ENCODE measurements around the gene PDCD1LG2.
"Not testable (repeated sequence)": the region's sequence is repeated elsewhere in the genome, so short reads cannot be mapped to it uniquely, and the experiment has no call there.

Gene PDCD1LG2

GRCh38 chr9:5510360-5510931 lies at the start of gene PDCD1LG2:
Gene PDCD1LG2 (plus strand): TSS chr9:5510531. CDS start chr9:5522547, 12,016 bp downstream.
- no peak for DNase-seq (ENCODE audit: low read depth)

DNA sequence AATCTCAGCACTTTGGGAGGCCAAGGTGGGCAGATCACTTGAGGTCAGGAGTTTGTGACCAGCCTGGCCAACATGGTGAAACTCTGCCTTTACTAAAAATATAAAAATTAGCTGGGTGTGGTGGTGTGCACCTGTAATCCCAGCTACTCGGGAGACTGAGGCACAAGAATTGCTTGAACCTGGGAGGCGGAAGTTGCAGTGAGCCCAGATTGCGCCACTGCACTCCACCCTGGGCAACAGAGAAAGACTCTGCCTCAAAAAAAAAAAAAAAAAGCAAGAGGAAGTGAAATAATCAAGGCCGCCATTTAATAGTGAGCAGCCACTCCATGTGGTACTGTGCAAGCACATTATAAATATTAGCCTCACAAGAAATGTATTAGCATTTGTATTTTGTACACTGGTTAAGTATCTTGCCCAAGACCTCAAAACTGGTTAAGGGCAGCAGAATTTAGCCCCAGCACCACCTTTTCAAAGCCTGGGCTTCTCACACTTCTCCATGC lies 45.5 kb upstream of the PDCD1LG2 start:
- not testable (repeated sequence) for DNase-seq (ENCODE audit: low read depth)

- DNase-seq (ENCODE audit: low read depth) = no peak
These were observed 44.3 kb upstream of the PDCD1LG2 start for GRCh38 chr9:5466005-5466404.

- DNase-seq (ENCODE audit: low read depth) = no peak
These were observed 43.6 kb upstream of the PDCD1LG2 start for GRCh38 chr9:5466766-5467165.

DNA sequence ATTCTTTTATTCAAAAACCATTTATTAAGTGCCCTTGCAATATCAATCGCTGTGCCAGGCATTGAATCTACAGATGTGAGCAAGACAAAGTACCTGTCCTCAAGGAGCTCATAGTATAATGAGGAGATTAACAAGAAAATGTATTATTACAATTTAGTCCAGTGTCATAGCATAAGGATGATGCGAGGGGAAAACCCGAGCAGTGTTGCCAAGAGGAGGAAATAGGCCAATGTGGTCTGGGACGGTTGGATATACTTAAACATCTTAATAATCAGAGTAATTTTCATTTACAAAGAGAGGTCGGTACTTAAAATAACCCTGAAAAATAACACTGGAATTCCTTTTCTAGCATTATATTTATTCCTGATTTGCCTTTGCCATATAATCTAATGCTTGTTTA lies 41.5 kb upstream of the PDCD1LG2 start:
- no peak for DNase-seq (ENCODE audit: low read depth)

GRCh38 chr9:5470122-5470521 lies 40.2 kb upstream of the PDCD1LG2 start:
- DNase-seq (ENCODE audit: low read depth) = no peak

- no peak for DNase-seq (ENCODE audit: low read depth)
These were observed 39.5 kb upstream of the PDCD1LG2 start for GRCh38 chr9:5470816-5471215.

- DNase-seq (ENCODE audit: low read depth) = not testable (repeated sequence)
These were observed 34.7 kb upstream of the PDCD1LG2 start for GRCh38 chr9:5475611-5476010.

GRCh38 chr9:5478206-5478605 lies 32.1 kb upstream of the PDCD1LG2 start:
- no peak for DNase-seq (ENCODE audit: low read depth)

DNA sequence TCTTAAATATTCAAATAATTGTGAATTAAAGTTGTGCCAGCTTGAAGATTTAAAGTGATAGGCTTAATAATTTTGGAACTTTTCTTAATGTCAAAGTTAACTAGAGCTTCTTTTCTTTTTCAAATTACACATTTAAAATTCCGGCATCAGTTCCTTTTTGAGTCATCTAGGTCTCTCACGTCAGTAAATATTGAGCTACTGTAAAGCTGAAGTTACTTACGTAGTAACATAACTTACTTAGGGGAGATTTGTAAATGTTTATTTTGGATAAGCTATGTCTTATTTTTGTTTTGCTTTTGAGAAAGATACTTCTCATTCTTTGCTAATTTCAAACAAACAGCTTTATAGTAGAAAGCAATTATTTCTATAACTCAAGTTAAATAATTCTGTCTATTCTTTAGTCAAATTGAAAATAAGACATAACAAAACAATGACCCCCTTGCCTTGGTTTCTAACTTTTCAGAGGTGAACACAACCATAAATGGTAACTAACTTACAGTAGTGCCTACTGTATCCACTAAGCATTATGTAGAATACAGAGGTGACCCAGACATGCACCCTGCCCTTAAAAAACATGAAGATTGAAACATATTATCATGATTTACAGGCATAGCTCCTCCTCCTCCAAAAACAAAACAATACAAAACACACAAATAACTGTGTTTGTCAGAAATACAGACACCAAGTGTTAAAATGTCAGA lies 30.2 kb upstream of the PDCD1LG2 start:
- no peak for DNase-seq (ENCODE audit: low read depth)

DNA sequence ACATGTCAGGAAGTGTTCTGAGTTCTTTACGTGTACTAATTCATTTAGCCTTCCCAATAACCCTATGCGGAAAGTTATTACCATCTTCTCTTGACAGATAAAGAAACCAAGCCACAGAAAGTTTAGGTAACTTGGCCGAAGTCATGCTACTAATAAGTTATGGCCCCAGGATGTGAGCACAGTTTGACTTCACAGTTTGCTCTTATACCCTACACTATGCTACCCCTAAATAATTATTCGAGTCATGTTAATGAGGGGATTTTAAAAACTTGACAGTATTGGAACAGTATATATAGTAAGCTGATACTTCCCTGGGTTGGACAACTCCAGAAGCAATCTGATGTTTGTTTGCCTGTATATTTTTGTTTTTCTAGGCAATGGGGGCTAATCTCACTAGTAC lies 29.4 kb upstream of the PDCD1LG2 start:
- no peak for DNase-seq (ENCODE audit: low read depth)

GRCh38 chr9:5481322-5482040 lies 28.9 kb upstream of the PDCD1LG2 start:
- no peak for DNase-seq (ENCODE audit: low read depth)

DNA sequence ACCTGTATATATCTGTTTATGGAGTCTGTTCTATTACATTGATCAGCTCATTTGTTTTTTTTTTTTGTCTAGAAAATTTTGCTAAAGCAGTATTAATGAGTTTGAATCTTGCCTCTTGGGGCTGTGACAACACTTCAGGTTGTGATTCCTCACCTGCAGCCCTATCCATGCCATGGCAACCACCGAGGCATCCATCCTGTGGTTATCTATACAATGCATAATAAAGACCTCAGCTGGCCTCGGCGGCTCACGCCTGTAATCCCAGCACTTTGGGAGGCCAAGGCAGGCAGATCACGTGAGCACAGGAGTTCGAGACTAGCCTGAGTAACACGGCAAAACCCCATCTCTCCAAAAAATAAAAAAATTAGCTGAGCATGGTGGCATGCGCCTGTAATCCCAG lies 28.1 kb upstream of the PDCD1LG2 start:
- DNase-seq (ENCODE audit: low read depth) = no peak

DNA sequence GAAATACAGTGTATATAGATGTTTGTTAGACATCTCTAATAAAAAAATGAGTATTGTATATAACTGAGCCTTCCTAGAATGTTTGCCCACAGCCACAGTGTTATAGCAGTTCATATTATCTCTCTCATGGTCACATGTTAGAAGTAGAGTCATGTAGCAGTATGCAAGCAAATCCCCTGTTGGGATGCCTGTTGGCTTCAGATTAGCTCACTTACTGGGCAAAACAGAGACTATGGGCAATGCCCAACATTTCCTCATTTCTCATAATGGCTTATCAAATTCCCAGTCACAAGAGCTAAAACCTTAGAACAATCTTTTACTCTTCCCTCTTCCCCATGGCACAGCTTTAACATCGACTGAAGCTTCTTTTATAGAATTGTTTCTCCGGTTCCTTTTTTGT lies 27.0 kb upstream of the PDCD1LG2 start:
- DNase-seq (ENCODE audit: low read depth) = no peak

DNA sequence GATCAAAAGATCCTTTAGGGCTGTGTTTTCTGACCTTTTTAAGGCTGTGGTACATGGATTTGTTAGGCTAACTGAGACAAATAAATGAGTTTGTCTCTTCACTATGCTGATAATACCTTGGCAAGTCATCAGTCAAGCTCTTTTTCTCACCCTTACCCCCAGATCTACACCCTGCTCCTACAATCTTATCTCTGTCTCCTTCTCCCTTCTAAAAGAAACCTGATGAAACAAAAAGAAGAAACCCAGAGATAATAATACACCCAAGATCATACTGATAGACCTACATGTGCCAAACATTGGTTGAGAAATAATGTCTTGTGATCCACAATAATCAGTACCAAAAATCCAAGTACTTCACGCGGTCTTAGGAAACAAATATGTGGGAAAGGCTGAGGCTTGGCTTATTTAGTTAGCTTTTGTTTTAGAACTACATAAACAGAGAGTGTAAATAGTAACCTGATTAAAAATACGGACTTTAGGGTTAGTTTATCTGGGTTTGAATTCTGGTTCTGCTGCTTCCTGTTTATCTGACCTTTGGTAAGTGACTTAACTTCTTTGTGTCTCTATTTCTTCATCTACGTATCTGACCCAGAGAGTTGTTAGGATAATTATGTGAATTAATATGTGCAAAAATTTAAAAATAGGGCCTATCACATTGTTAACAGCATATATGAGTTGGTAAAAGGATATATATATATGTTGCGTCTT lies 24.8 kb upstream of the PDCD1LG2 start:
- DNase-seq (ENCODE audit: low read depth) = no peak

- DNase-seq (ENCODE audit: low read depth) = no peak
These were observed 23.3 kb upstream of the PDCD1LG2 start for GRCh38 chr9:5486988-5487387.

- DNase-seq (ENCODE audit: low read depth) = no peak
These were observed 21.9 kb upstream of the PDCD1LG2 start for GRCh38 chr9:5488221-5489008.

- no peak for DNase-seq (ENCODE audit: low read depth)
These were observed 20.5 kb upstream of the PDCD1LG2 start for GRCh38 chr9:5489630-5490490.

DNA sequence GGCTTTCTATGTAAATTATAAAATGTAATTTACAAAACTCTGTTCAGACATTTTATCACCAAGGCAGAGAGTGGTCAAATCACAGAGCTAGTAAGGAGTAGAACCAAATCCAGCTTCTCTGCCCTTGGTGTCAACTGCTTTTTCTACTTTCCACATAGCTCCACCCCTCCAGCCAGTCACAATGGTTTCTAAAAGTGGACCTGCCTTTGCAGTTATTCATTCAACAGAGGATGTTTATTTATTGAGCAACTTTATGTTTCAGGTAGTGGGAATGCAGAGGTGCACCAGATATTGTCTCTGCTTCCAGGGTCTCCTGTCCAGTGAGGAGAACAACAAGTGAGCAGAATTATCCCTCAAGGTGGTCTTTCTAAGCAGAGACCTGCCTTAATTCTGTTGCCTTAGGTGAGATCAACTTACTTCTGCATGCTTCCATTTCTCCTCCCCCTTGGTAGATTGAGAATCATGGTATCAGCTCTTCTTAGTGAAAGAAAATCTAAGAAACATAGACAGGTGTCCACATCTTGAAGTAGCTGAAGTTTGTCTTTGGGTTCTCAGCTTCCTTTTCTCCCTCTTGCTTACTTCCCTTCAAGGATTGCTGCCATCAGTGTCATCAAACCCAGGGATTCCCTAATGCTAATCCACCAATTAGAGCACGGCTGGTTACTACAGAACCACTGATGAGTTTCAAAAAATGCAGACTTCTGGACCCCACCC lies 17.2 kb upstream of the PDCD1LG2 start:
- DNase-seq (ENCODE audit: low read depth) = no peak

Data from activated T-helper 1 cell treated with Interleukin-2 at 50 U/mL for 16 hours (primary cell).